Measurements from ENCODE around the gene SORCS2. TPM values are rescaled to one million over a fixed set of nuclear protein-coding genes. Genes with fewer than 3 reads are reported as not detected.
"Not testable (repeated sequence)": the region's sequence is repeated elsewhere in the genome, so short reads cannot be mapped to it uniquely, and the experiment has no call there.

SORCS2 gene
- polyA plus RNA-seq, 1 donor from 2014 or later = not detected

- no peaks in the 10 kb centered on the region for H3K36me3 Mint-ChIP-seq
- H3K4me1 Mint-ChIP-seq = no peaks in the 10 kb centered on the region
- no peaks in the 10 kb centered on the region for H3K27me3 Mint-ChIP-seq
- H3K4me3 Mint-ChIP-seq = no peak overlapping the region
- peaks cover 0 to 3% (median 0%) of the 10 kb centered on the region in 3 donors for H3K9me3 Mint-ChIP-seq
- no peak overlapping the region for H3K27ac Mint-ChIP-seq
Measured at GRCh38 chr4:7434141-7434765, 241.9 kb downstream of the SORCS2 start.

GRCh38 chr4:7434766-7435150 is 242.4 kb downstream of the SORCS2 start, which contains the start of gene PSAPL1:
Gene PSAPL1, minus strand, starts transcription at chr4:7434930. Its CDS starts 51 bp downstream, at chr4:7434879.
- Mint-ChIP-seq H3K4me1 (no peaks in the 10 kb centered on the region), H3K4me3 (peak within 1 kb of the TSS in 1 of 4 donors; percentile 39), H3K9me3 (peaks cover 0 to 5% (median 0%) of the 10 kb centered on the region in 3 donors), H3K36me3 (no peaks in the 10 kb centered on the region), H3K27me3 (no peaks in the 10 kb centered on the region), H3K27ac (no peak within 1 kb of the TSS)

DNA sequence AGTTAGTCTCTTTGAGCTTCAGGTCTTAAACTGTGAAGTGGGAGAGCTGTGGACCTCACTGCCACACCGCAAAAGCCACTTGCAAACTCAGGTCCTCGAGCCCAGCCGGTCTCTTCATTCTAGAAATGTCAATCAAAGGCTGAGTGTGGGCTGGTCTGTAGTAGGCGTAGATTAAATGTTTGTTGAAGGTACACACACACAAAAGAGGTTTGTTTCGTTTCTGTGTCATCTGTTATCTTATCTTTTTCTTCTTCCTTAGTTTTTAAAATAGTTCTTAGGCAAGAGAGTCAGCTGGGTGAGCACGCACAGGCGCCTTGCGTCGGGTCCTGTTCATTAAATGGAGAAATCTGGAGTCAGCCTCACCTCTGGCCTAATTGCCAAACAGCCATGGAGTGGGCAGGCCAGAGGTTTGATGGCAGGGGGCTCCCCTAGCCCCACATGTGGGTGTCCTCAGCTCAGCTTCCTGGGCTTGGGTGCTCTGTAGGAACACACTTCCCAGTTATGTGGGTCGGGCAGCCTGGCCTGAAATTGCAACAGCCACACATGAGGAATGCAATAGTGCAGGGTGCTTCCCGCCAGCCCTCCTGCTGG is 243.2 kb downstream of the SORCS2 start:
- Mint-ChIP-seq H3K9me3 (peaks cover 0 to 5% (median 0%) of the 10 kb centered on the region in 3 donors), H3K27me3 (no peaks in the 10 kb centered on the region), H3K36me3 (no peaks in the 10 kb centered on the region), H3K27ac (no peak overlapping the region), H3K4me3 (peak overlapping the region in 1 of 4 donors; percentile 39), H3K4me1 (no peaks in the 10 kb centered on the region)

- Mint-ChIP-seq H3K4me3 (no peak overlapping the region), H3K27me3 (no peaks in the 10 kb centered on the region), H3K27ac (no peak overlapping the region)
Measured at GRCh38 chr4:7436256-7436655, 243.9 kb downstream of the SORCS2 start.

DNA sequence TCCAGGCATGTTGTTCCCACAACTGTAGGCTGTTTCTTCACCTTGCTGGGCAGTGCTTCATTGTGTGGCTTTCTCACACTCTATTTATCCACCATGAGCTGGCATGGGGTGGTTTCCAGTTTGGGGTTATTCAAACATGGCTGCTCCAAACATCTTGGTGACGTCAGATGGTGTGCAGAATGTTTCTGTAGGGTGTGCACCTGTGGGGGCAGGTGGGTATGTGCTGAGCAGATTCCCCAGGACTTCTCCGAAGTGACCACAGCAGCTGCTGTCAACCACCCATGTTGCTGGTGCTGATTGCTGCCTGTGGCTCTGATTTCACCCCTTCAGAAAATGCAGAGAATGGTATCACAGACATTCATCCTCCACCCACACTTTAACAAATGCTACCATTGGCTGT is 247.4 kb downstream of the SORCS2 start:
- Mint-ChIP-seq H3K9me3 (peaks cover 3 to 5% (median 4%) of the 10 kb centered on the region in 3 donors), H3K27ac (peak overlapping the region in 1 of 3 donors; percentile 74), H3K27me3 (peaks cover 7% of the 10 kb centered on the region), H3K36me3 (peaks cover 2% of the 10 kb centered on the region), H3K4me1 (no peaks in the 10 kb centered on the region), H3K4me3 (no peak overlapping the region)

More at GRCh38 chr4:7436256-7436655, 243.9 kb downstream of the SORCS2 start:
- Mint-ChIP-seq H3K9me3 (peaks cover 0 to 5% (median 0%) of the 10 kb centered on the region in 3 donors), H3K36me3 (no peaks in the 10 kb centered on the region), H3K4me1 (no peaks in the 10 kb centered on the region)

DNA sequence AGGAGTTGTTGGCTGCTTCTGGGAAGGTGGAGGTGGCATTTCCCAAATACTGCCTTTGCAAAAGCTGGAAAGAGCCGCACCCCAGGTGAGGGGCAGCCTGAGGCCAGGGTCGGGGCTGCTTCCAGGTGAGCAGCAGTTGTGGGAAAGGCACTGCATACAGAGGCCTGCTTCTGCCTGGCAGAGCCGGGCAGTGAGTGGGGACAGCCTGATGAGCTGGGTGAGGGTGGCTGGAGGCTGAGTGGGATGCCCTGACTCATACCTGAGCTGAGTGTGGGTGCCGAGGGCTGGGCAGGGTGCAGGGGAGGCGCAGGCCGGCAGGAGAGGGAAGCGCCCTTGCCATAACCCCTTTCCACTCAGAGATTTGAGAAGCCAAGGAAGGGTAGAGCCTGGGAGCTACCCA is 248.9 kb downstream of the SORCS2 start:
- Mint-ChIP-seq H3K4me1 (no peaks in the 10 kb centered on the region), H3K36me3 (peaks cover 2% of the 10 kb centered on the region), H3K9me3 (peaks cover 3 to 7% (median 4%) of the 10 kb centered on the region in 3 donors), H3K27ac (no peak overlapping the region), H3K4me3 (no peak overlapping the region), H3K27me3 (peaks cover 9% of the 10 kb centered on the region)

DNA sequence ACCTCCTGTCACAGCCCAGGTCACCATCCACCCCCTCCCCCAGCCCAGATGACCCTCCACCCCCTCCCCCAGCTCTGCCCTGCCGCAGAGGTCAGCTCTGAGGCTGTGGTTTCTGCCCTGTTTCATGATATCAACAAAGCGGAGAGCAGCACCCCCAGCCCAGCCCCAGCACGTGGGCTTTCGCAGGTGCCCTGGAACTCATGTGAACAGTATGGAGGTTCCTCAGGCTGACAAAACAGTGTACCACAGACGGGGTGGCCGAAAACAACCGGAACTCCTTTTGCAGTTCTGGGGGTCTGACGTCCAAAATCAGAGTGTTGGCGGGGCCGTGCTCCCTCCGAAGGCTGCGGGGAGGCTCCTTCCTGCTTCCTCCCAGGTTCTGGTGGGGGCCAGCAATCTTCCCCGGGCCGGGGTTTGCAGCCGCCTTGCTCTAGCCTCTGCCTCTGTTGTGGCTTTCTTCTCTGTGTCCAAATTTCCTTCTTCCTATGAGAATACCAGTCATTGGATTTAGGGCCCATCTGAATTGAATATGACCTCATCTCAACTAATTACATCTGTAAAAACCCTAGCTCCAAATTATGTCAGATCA is 250.3 kb downstream of the SORCS2 start:
- H3K9me3 Mint-ChIP-seq = peaks cover 3 to 7% (median 4%) of the 10 kb centered on the region in 3 donors
- peaks cover 2% of the 10 kb centered on the region for H3K36me3 Mint-ChIP-seq
- H3K27ac Mint-ChIP-seq = no peak overlapping the region
- no peak overlapping the region for H3K4me3 Mint-ChIP-seq
- no peaks in the 10 kb centered on the region for H3K4me1 Mint-ChIP-seq
- H3K27me3 Mint-ChIP-seq = peaks cover 9% of the 10 kb centered on the region

GRCh38 chr4:7444314-7444713 is 252.0 kb downstream of the SORCS2 start:
- Mint-ChIP-seq H3K27ac (peak overlapping the region in 2 of 3 donors; percentile 49 to 57), H3K4me1 (no peaks in the 10 kb centered on the region), H3K9me3 (peaks cover 3 to 4% (median 3%) of the 10 kb centered on the region in 3 donors), H3K4me3 (no peak overlapping the region), H3K36me3 (peaks cover 2% of the 10 kb centered on the region), H3K27me3 (peaks cover 9% of the 10 kb centered on the region)

DNA sequence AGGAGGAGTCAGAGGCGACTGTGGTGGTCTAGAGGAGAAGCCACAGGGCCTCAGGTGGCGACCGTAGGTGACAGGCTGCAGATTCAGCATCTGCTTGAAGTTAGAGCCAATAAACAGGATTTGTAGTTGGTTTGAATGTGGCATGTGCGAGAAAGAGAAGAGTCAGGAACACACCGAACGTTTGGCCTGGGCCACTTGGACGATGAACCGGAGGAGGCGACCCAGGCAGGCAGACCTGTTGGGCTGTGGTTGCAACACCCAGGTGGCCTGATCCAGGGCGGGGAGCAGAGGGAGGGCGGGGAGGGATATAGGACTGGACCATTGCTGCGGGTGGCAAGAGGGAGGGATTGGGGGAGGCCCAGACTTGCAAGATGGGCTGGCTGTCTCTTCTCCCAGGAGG is 252.4 kb downstream of the SORCS2 start:
- H3K9me3 Mint-ChIP-seq = peaks cover 2 to 4% (median 3%) of the 10 kb centered on the region in 3 donors
- no peak overlapping the region for H3K4me3 Mint-ChIP-seq
- no peaks in the 10 kb centered on the region for H3K4me1 Mint-ChIP-seq

GRCh38 chr4:7447236-7447635 is 254.9 kb downstream of the SORCS2 start:
- H3K4me3 Mint-ChIP-seq = no peak overlapping the region
- peaks cover 2% of the 10 kb centered on the region for H3K36me3 Mint-ChIP-seq
- H3K4me1 Mint-ChIP-seq = peaks cover 0 to 2% (median 0%) of the 10 kb centered on the region in 3 donors
- H3K27ac Mint-ChIP-seq = no peak overlapping the region
- peaks cover 3 to 4% (median 4%) of the 10 kb centered on the region in 3 donors for H3K9me3 Mint-ChIP-seq
- peaks cover 9% of the 10 kb centered on the region for H3K27me3 Mint-ChIP-seq

More for the DNA sequence above, 252.4 kb downstream of the SORCS2 start:
- H3K27ac Mint-ChIP-seq = peak overlapping the region in 2 of 3 donors; percentile 49 to 57
- H3K27me3 Mint-ChIP-seq = peaks cover 9% of the 10 kb centered on the region
- H3K36me3 Mint-ChIP-seq = peaks cover 2% of the 10 kb centered on the region

- peaks cover 0 to 2% (median 0%) of the 10 kb centered on the region in 3 donors for H3K4me1 Mint-ChIP-seq
- H3K36me3 Mint-ChIP-seq = peaks cover 2% of the 10 kb centered on the region
- H3K27me3 Mint-ChIP-seq = peaks cover 9% of the 10 kb centered on the region
- no peak overlapping the region for H3K4me3 Mint-ChIP-seq
- H3K9me3 Mint-ChIP-seq = peaks cover 3 to 7% (median 4%) of the 10 kb centered on the region in 3 donors
- no peak overlapping the region for H3K27ac Mint-ChIP-seq
Measured at GRCh38 chr4:7448036-7448435, 255.7 kb downstream of the SORCS2 start.

DNA sequence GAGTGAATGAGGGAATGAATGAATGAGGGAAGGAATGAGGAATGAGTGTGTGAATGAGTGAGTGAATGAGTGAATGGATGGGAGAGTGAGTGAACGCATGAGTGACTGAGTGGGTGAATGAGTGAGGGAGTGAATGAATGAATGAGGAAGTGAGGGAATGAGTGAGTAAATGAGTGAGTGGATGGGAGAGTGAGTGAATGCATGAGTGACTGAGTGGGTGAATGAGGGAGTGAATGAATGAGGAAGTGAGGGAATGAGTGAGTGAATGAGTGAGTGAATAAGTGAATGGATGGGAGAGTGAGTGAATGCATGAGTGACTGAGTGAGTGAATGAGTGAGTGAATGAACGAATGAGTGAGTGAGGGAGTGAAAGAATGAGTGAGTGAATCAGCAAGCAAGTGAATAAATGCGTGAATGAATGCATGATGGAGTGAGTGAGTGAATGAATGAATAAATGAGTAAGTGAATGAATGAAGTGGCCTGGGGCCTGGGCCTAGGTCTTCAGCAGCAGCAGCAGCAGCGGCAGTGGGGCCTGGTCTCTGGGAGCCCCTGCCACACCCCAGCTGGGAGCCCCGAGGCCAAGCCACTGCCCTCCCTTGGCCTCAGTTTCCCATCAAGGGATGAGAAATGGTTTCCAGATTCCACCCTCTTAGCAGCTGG is 258.6 kb downstream of the SORCS2 start:
- Mint-ChIP-seq H3K27me3 (peaks cover 2% of the 10 kb centered on the region), H3K9me3 (peaks cover 0 to 4% (median 0%) of the 10 kb centered on the region in 3 donors), H3K27ac (no peak overlapping the region), H3K4me1 (peaks cover 0 to 2% (median 0%) of the 10 kb centered on the region in 3 donors), H3K36me3 (no peaks in the 10 kb centered on the region), H3K4me3 (no peak overlapping the region)

- Mint-ChIP-seq H3K27me3 (no peaks in the 10 kb centered on the region), H3K4me1 (peaks cover 0 to 2% (median 0%) of the 10 kb centered on the region in 3 donors), H3K27ac (no peak overlapping the region), H3K36me3 (no peaks in the 10 kb centered on the region), H3K9me3 (peaks cover 0 to 4% (median 0%) of the 10 kb centered on the region in 3 donors), H3K4me3 (no peak overlapping the region)
Measured at GRCh38 chr4:7451434-7451789, 259.1 kb downstream of the SORCS2 start.

GRCh38 chr4:7451800-7452199 is 259.5 kb downstream of the SORCS2 start:
- no peaks in the 10 kb centered on the region for H3K27me3 Mint-ChIP-seq
- H3K4me3 Mint-ChIP-seq = no peak overlapping the region
- H3K36me3 Mint-ChIP-seq = no peaks in the 10 kb centered on the region
- H3K27ac Mint-ChIP-seq = no peak overlapping the region
- peaks cover 0 to 2% (median 0%) of the 10 kb centered on the region in 3 donors for H3K4me1 Mint-ChIP-seq
- H3K9me3 Mint-ChIP-seq = peaks cover 0 to 4% (median 0%) of the 10 kb centered on the region in 3 donors

GRCh38 chr4:7452802-7453201 is 260.5 kb downstream of the SORCS2 start:
- H3K27ac Mint-ChIP-seq, H3K4me1 Mint-ChIP-seq, H3K4me3 Mint-ChIP-seq, H3K9me3 Mint-ChIP-seq, H3K36me3 Mint-ChIP-seq, H3K27me3 Mint-ChIP-seq: not testable (repeated sequence)
